HuH-7.5 (cell line): ENCODE measurements around the gene MYO5A.
"Not testable (repeated sequence)": the region's sequence is repeated elsewhere in the genome, so short reads cannot be mapped to it uniquely, and the experiment has no call there.

Experiments used
- DNase-seq: peaks from one replicate; pipeline ENCODE4 v3.0.0; 2011; ENCODE audit warnings: low spot score

The MYO5A gene

GRCh38 chr15:52540374-52541012 is 11.8 kb upstream of the MYO5A start:
- DNase-seq: no peak

- DNase-seq: no peak
Measured at GRCh38 chr15:52537459-52537858, 8.8 kb upstream of the MYO5A start.

- DNase-seq: no peak
Measured at GRCh38 chr15:52532427-52532826, 3.7 kb upstream of the MYO5A start.

GRCh38 chr15:52529940-52530339 is 1.3 kb upstream of the MYO5A start:
- DNase-seq: no peak

- DNase-seq: no peak
Measured at GRCh38 chr15:52529341-52529924, 753 bp upstream of the MYO5A start.

- DNase-seq: peak; percentile 54
Measured at GRCh38 chr15:52527911-52528563, 643 bp downstream of the MYO5A start.

GRCh38 chr15:52527196-52527910 is 1.3 kb downstream of the MYO5A start:
- no peak for DNase-seq

GRCh38 chr15:52524223-52525136 is 4.2 kb downstream of the MYO5A start:
- no peak for DNase-seq

- no peak for DNase-seq
Measured at GRCh38 chr15:52523647-52524046, 5.0 kb downstream of the MYO5A start.

GRCh38 chr15:52523192-52523591 is 5.5 kb downstream of the MYO5A start:
- DNase-seq: no peak

GRCh38 chr15:52521682-52522081 is 7.0 kb downstream of the MYO5A start:
- DNase-seq: no peak

GRCh38 chr15:52520421-52520820 is 8.3 kb downstream of the MYO5A start:
- no peak for DNase-seq

GRCh38 chr15:52518487-52519371 is 10.0 kb downstream of the MYO5A start:
- no peak for DNase-seq

GRCh38 chr15:52517014-52517413 is 11.7 kb downstream of the MYO5A start:
- no peak for DNase-seq

- DNase-seq: no peak
Measured at GRCh38 chr15:52515343-52515742, 13.3 kb downstream of the MYO5A start.

GRCh38 chr15:52514482-52514881 is 14.2 kb downstream of the MYO5A start:
- DNase-seq: no peak

GRCh38 chr15:52512869-52513268 is 15.8 kb downstream of the MYO5A start:
- not testable (repeated sequence) for DNase-seq

- no peak for DNase-seq
Measured at GRCh38 chr15:52511084-52511483, 17.6 kb downstream of the MYO5A start.

- DNase-seq: no peak
Measured at GRCh38 chr15:52509500-52510245, 19.0 kb downstream of the MYO5A start.

- no peak for DNase-seq
Measured at GRCh38 chr15:52506549-52506948, 22.1 kb downstream of the MYO5A start.
